GM18870 (cell line): Measurements from ENCODE around the gene TBC1D10B.

Experiments
- ATAC-seq: cut with Tn5 transposase; IDR thresholded peaks from one replicate; pipeline ENCODE4 v1.9.1; 2021; ENCODE audit warnings: moderate library complexity; ENCODE audit not compliant: unreplicated experiment

TBC1D10B gene

DNA sequence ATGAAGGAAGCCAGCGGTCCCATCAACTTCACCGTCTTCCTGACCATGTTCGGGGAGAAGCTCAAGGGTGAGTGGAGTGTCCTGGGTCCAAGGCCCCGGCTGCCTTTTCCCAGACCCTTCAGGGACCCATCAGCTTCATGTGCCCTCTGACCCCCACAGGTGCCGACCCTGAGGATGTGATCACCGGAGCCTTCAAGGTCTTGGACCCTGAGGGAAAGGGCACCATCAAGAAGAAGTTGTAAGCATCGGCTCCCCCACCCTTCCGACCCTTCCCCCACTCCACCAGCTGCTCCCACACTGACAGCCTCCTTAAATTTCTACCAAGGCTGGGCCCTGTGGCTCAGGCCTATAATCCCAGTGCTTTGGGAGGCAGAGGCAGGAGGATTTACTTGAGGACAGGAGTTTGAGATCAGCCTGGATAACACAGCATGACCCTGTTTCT lies 6.2 kb upstream of the TBC1D10B start:
- ATAC-seq = no peak

DNA sequence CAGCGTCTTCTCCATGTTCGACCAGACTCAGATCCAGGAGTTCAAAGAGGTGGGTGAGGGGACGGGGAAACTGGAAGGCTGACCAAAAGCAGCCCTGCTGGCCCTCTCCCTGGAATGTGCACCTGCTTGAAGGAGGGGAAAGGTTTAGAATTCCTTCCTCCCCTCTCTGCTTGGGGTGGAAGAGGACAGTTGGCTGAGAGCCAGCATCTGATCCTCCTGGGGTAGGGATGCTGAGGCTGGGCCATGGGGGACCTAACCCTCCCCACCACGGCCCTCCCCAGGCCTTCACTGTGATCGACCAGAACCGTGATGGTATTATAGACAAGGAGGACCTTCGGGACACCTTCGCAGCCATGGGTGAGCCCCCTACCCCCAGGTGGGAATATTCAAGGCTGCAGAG lies 5.6 kb upstream of the TBC1D10B start:
- ATAC-seq = no peak

DNA sequence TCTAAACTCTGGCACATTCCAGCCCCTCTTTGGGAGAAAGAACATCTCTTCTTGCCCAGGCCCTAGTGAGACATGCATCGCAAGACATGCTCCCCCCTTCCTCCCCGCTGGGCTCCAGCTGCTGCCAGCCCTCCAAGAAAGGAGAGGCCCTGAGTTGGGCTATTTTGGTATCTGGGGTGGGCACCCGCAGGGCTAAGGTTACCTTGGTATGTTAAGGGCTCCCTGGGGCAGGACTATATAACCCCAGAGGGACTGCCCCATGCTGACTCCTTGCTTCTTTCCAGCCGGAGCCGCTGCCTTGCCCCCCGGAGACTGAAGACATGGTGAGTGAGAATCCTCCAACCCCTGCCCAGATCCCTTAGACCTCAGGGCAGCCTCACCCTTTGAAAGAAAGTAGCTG lies 4.2 kb upstream of the TBC1D10B start, which contains the start of gene MYL11:
MYL11 (plus strand) TSS at position 265 of the 400 bp plus-strand sequence; CDS start at position 321, 56 bp downstream.
- ATAC-seq = no peak

DNA sequence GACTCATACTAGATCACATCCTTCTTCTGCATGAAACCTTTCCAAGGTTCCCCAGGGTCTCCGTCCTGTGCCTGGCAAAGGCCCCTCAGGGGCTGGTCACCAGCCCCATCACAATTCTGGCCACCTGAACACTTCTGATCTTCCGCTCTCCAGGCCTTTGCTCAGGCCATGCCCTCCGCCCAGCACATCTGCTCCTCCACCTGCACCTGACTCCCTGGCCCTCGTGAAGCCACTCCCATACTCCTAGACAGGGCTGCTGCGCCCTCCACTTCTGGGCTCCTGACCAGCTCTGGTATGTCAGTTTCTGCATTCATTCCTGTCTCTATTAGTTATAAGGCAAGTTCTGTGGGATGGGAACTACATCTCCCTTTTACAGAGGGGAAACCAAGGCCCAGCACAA lies 2.4 kb upstream of the TBC1D10B start:
- no peak for ATAC-seq

DNA sequence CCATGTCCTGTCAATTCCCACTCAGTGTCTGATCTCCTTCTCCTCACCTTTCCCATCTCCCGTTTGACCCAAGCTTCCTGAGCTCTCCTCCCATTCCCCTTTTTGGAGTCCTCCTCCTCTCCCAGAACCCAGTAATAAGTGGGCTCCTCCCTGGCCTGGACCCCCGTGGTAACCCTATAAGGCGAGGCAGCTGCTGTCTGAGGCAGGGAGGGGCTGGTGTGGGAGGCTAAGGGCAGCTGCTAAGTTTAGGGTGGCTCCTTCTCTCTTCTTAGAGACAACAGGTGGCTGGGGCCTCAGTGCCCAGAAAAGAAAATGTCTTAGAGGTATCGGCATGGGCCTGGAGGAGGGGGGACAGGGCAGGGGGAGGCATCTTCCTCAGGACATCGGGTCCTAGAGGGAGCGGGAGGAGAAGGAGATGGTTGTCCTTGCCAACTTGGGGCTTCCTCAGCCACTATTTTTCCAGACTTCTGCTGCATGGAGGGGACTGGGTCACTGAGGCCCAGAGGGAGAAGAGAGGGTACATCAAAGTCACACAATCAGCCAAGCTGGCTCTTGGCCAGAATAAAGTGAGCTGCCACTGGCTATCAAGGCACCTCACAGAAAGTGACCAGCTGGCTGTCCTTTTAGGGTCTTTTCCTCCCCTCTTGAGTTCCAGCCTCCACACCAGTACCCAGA lies 1.9 kb upstream of the TBC1D10B start:
- no peak for ATAC-seq

DNA sequence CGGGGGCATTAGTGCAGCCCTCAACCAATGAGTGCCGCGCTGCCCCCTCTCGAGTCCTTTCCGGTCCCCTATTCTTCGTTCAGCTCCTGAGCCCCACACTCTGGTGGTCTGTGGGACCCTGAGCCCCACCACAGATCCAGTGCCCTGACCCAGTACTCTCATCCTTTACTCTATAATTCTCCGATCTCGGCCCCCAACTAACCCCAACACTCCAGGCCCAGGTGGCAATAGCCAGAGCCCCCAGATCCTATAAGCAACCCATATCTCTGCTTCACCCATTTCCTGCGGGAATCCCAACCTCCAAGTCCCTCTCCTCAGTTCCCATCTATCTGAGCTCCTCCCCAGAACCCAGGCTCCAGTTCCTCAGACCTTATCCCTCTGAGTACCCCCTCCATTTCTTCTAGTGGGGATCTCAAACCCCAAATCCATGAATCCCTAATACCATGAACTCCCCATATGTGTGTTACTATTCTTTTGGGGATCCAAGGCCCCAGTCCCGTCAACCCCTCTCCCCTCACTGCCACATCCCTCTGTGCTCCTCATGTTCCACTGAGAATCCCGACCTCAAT lies 1.0 kb upstream of the TBC1D10B start:
- ATAC-seq = no peak

DNA sequence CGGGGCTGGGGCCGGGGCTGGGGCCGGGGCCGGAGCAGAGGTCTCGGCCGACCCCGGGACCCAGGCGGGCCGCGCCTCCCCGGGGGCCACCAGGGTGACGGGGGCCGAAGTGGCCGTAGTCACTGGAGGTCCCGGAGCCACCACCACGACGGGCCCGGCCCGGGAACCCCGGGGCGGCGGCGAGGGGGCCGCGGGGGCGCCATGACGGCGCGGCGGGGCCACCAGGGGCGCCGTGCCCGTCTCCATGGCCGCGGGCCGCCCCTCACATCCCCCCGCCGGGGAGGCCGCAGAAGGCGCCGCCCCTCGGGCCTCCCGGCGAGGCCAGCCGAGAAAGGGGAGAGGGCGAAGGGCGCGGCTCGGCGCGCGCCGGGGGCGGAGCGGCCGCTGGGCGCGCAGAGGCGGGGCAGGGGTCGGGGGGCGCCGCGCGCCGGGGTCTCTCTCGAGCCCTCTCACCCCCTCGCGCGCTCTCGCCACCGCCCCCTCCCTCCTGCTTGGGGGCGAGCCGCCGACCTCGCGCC lies 297 bp downstream of the TBC1D10B start:
- ATAC-seq = no peak

DNA sequence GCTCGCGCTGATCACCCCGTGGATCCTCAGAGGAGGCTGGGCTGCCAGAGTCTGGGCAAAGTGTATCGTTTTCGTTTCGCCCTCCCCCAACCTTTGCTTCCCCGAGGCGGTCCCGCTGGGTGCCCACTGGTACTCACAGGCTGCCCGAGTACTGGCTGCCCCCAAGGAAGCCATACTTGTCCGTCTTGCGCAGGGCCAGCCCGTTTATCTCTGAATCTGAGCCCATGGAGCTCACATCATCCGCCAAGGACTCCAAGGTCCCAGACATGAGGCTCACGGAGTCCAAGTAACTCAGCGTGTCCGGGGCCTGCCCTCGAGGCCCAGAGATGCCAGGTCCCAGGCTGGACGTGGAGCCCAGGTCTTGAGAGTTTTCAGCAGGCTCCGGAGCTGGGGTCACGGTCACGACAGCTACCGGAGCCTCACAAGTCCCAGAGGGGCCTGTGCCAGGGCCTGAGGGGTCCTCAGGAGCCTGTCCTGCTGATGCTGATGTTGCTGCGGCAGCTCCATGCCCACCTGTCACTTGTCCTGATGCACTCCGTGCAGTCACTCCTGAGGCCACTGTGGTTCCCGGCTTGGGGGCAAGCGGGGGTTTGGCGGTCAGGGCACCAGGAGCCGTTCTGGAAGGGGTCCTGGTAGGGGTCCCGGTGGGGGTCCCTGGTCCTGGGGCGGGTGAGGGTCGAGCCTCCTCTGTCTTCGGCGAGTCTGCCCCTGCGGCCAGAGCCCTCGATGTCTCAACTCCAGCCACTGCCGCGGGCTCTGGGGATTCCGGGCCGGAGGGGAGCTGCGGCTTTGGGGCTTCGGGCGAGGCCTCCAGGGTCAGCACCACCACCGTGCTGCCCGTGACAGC lies 980 bp downstream of the TBC1D10B start:
- no peak for ATAC-seq

DNA sequence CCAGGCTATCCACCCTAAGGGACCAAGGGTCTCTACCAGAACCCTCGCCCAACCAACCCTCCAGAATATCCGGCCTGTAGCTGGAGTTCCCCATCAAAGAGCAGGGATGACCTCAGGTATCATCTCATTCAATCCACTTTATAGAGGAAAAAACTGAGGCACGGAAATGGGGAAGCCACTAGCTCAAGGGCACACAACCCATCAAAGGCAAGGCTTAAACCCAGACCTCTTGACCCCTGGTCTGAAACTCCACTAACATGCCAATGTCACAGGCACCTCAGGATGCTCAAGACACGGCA lies 1.6 kb downstream of the TBC1D10B start:
- no peak for ATAC-seq

DNA sequence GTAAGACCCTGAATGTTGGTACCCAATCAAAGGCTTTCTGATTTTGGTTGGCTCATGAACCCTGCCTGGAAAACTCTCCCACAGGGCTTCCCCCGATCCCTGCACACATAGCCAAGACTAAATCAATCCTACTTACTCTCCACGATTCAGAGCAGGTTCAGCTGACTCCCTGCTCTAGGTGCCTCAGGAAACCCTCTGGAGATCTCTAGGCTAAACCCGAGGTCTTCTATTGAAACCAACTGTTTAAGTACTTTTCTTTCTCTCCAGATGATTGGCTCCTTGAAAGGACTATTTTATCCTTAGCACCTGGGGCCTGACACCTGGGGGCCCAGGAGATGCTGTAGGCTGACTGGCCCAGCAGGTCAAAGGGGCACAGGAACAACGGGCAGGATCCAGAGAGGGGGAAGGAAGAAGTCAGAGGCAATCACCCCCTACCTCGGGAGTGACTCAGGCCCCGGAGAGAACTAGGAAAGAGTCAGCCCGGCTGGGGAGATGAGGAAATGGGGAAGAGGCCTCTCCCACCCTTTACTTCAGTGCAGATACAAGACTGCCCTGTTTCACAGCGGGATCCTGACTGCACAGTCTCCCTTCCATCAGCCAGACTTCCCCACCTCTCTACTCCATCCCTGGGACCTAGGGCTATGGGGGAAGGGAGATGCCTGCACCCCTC lies 2.0 kb downstream of the TBC1D10B start:
- no peak for ATAC-seq

DNA sequence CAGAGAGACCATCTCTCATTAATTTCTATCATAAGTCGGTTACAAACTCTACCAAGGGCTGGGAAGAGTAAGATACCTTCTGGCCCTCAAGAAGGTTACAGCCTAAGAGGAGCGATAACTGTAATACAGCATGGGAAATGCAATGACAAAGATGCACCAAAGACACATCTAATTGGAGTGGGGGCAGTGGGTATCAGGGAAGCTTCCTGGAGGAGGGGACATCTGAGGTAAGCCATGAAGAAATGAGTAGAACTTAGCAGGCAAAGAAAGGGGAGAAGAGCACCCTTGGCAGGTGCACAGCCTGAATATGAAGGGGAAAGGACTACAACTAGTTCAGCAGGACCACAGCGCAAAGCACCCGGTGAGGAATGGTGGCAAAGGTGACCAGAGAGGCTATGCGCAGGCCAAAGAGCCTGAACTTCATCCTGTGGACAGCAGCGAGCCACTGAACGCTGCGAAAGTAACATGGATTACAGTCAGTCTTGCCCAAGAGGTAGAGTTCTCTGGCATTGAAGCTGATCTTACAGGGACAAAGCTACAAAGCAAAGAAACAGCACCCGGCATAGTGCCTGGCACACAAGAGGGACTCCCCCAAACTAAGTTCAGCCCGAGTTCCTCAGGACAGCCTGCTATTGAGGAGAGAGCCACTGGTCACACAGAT lies 2.8 kb downstream of the TBC1D10B start:
- no peak for ATAC-seq

DNA sequence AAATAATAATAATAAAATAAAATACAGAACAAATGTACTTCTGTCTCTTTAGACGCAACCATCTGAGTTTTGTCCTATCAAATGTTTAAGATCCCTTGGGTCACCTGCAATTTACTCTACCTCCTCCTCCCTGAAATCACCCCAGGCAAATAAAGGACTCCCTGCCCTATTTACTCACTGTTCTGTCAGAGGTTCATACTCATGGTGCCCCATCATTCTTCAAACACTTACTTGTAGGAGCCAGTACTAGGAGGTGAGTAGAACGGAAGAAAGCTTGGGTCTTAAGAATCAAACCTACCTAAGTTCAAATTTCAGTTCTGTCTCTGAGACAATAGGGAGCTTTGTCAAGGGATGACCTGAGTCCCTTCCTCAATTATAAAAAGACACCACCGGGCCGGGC lies 3.8 kb downstream of the TBC1D10B start:
- ATAC-seq = no peak

DNA sequence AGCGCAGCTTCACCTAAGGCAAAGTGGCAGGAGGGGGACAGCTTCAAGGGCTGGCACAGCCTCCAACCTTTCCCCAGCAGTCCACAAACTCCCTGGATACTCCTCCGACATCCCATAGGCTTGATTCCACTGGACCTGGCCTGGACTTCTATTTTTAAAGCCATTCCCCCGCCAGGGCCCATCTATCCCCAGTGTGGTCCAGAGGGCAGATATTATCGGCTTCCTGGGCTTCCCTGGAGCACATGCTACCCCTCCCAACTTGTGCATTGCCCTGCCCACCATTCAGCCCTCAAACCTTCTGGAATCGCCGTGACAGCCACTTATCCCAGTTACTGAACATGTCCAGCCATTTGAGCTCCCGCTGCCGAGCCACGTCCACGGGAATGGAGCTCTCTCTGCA lies 5.1 kb downstream of the TBC1D10B start:
- no peak for ATAC-seq

DNA sequence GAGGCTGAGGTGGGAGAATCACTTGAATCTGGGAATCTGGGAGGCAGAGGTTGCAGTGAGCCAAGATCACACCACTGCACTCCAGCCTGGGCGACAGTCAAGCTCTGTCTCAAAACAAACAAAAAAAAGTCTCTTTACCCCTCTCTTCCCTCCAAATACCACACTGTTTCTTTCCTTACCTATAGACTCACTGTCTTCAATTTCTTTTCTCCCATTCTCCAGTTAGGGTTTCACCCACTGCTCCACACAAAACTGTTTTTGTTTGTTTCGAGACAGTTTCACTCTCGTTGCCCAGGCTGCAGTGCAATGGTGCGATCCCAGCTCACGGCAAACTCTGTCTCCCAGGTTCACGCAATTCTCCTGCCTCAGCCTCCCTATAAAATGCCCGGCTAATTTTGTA lies 9.1 kb downstream of the TBC1D10B start:
- ATAC-seq = no peak

DNA sequence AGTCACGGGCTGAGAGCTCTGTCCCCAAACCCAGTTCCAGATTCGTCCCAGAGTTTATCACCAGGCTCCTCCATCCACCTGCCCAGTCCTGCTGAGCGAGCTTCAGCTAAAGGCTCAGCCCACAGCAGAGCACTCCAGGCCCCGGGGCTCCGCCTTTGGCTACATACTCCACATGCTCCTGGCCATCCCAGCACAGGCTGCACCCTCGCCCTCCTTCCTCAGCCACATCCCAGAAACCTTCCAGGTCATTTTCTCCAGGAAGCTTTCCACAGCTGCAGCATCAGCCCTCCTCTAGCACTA lies 10.5 kb downstream of the TBC1D10B start:
- ATAC-seq = no peak

DNA sequence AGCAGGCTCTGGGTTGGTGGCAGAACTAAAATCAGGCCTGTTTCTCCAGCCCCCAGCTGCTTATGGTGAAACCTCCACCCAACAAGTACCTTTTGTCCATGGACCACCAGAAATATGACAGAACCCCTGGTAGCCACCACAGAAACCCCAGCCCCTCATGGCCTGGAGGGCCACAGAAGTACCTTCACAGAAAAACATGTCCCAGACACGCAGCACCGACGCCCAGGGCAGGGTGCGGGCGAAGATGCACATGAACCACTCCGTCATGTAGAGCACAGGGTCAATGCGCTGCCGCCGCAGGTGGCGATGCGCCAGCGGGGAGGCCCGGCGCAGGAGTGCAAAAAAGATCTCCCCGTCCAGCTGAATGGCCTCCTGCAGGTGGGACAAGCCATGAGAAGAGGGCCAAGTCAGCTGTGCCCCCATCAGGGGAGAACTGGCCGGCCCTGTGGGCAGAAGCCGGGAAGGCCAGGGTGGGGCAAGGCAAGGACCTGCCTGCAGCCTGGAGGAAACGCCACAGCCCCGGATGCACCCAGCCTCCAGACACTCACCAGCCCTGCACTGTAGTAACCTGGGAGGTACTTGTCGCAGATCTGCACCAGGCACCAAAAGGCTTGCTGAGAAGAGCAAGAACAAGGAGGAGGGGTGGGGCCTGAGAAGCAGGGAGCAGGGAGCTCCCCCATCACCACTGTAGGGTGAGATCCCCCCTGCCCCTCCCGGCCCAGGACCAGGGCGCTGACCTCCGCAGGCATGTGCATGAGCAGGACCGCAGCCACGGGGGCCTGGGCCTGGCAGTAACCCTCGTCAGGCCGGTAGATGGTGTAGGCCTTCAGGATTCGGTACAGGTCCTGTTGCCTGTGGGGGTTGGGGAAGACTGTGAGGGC lies 11.1 kb downstream of the TBC1D10B start:
- no peak for ATAC-seq

DNA sequence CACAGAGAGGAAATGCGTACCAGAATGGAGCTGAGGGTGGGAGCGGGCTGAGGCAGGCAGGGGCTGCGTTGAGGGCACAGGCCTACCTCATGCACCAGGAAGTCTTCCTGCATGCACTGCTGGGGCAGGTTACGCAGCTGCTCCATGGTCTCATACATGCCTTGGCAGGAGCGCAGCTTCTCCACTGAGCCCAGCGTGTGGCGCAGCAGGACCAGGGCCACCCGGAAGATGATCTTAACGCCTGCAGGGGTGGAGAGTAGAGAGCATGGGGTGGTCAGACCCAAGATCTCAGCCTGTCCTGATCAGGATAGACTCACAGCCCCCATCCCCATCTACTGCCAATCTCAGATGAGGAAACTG lies 11.7 kb downstream of the TBC1D10B start:
- no peak for ATAC-seq

DNA sequence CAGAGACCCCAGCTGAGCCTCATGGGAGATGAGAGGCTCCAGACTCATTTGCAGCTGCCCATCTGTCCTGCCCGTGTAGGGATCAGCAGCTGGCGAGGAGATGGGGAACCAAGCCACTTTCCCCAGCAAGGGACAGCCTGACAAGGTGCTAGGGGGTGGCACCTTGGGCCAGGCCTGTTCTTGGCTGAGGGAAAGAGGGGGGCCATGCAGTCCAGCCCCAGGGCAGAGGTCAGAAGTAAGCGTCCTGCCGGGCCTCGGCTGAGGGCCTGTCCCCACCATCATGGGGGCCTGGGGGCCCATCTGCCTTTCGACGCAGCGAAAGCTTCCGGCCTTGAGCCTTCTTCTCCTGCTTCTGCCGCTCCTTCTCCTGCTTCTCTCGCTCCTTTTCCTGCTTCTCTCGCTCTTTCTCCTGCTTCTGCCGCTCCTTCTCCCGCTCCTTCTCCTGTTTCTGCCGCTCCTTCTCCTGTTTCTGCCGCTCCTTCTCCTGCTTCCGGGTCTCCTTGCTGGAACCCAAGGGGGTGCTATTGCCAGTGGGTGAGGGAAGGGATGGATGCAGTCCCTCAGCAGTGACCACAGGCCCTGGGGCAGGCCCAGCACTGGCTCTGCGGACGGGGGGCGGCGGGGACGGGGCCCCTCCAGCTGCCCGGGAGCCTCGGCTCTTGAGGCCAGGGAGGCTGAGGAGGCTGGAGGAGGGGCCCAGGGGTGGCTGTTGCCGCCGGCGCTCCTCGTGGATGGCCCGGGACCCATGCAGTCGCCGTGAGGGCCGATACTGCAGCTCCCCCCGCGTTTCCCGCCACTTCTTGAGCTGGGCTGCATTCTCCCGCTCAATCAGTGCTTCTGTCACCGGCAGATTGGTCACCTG lies 12.3 kb downstream of the TBC1D10B start:
- no peak for ATAC-seq

DNA sequence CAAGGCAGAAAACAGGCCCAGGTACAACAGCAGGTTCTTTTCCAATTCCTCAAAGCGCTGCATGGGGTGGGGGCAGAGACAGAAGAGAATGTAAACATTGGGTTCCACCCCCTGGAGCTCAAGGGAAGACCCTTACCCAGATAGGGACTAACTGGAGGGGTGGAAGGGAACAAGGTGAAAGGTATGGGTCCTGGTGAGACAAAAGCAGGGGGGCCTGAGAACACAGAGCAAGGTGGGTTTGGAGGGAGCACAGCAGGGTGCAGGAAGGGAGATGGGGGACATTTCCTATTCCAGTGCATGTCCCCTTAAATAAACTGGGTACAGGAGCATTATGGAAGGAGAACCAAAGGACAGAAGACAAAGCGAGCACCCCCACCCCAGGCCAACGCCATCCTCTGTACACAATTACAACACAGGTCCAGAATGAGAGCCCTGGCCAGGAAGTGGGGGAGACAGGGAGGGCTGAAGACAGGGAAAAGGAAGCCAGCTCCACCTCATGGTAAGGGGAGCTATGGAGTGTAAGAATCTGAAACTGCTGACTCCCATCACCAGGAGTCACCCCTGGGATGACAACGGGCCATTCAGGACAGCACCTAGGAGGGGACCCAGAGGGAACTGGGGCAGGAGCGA lies 13.1 kb downstream of the TBC1D10B start:
- ATAC-seq = no peak
